ENCODE results near the gene MB21D2.
"Not testable (repeated sequence)": the region's sequence is repeated elsewhere in the genome, so short reads cannot be mapped to it uniquely, and the experiment has no call there.

MB21D2 gene

DNA sequence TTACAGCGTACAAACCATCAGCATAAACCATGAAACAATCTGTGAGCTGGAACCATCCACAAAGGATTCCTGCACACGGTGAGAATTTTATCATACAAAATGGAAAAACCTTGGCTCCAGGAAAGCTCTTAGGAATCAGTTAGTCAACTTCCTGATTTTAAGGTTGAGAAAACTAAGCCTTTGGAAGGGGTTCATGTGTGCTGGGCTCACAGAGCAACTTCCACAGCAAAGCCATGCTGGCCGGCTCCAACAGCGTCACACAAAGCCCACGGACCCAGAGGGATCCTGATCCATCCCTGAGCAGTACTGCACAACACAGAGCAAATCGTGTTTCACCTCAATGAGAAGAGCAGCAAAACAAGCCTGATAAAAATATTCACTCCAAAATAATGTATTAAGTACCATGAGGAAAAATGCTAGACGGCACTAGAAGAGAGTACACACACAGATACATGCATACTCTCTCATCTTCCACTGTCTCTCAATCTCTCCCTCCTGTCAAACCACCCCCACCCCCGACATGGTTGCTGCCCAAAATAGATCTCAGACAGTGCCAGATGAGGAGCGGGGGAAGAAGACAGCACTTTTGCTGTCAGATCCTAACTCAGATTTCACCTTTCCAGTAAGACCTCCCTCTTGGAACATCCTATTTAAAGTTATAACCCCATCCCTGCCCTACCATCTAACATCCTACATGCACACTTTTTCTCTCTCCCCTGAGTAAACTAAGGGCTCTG is 58.6 kb downstream of the MB21D2 start:
- DNase-seq (ENCODE audit: low read depth): no peak

DNA sequence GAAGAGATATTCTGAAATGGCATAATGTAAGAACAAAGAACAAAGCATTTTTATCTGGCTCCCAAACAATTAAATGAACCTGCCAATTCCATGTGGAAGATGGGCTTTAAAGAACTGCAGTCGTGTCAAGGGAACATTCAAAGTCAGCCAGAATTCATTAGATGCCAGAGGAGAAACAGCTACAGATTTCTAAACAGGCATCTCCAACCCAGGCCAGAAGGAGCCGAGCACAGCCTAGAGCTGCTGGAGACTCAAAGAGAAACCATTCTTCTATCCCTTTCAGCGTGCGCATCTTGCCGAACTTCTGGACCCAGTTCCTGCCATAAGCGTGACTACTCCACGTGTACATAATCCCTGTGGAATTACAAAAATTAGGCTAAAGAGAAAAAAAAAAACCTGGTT is 60.4 kb downstream of the MB21D2 start:
- no peak for DNase-seq (ENCODE audit: low read depth)

DNA sequence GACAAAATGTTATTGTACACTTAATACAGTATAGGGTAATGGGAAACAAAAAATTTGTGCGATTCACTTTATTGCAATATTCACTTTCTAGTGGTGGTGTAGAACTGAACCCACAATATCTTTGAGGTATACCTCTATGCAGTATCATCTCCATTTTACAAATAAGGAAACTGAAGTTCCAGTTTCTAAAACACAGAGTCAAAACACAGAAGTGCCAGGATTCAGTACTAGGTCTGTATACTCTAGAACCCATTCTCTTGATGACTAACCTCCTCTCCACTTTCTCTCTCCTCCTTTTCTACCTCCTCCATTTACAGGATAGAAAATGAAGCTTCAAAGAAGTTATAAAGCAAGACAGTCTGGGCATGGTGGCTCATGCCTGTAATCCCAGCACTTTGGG is 62.2 kb downstream of the MB21D2 start:
- no peak for DNase-seq (ENCODE audit: low read depth)

DNA sequence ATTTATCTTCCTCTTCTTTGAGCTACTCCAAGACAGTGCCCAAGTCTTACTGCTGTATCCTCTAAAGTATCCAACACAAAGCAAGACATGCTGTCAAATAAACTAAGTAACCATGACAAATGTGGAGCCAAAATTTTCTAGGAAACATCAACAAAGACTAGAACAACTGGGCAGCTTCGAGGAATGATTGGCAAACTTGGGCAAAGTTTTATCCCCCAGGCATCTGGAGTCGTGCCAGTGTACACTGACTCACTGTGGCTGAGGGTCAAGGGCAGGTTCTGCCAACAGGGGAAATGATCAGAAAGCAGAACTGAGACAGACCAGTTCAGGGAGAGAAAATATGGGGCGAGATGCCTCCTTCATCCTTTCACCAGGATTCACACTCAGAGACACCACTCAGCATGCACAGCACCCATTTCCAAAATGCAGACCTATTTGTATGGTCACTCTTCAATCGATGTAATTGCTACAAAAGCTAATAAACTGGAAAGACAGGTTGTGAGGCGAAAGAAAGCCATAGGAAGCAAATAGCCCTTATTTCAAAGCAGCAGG is 65.8 kb downstream of the MB21D2 start:
- peak; percentile 44 for DNase-seq (ENCODE audit: low read depth)

DNA sequence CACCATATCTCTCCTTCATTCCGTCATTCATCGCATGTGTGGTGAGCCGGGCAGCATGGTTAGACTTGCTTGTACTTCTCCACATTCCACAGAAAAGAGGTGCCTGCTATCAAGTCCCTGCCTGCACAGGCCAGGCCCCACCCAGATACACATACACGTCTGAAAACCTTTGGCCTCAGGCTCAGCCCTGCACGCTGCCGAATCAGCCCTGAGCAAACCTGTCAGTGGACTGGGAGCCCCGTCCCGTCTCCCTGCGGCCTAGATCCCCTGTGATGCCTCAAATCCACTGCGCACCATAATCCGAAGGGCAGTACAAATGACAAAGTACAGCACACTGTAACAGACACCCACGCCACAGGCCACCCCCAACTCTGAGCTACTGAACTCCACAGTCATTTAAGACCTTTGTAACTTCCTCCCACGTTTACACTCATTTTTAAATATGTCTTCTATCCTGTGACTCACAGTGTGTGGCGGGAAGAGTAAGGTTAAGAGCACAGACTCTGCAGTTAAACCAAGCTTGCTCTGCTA is 67.1 kb downstream of the MB21D2 start:
- DNase-seq (ENCODE audit: low read depth): no peak

GRCh38 chr3:192849821-192850220 is 67.8 kb downstream of the MB21D2 start:
- DNase-seq (ENCODE audit: low read depth): not testable (repeated sequence)

DNA sequence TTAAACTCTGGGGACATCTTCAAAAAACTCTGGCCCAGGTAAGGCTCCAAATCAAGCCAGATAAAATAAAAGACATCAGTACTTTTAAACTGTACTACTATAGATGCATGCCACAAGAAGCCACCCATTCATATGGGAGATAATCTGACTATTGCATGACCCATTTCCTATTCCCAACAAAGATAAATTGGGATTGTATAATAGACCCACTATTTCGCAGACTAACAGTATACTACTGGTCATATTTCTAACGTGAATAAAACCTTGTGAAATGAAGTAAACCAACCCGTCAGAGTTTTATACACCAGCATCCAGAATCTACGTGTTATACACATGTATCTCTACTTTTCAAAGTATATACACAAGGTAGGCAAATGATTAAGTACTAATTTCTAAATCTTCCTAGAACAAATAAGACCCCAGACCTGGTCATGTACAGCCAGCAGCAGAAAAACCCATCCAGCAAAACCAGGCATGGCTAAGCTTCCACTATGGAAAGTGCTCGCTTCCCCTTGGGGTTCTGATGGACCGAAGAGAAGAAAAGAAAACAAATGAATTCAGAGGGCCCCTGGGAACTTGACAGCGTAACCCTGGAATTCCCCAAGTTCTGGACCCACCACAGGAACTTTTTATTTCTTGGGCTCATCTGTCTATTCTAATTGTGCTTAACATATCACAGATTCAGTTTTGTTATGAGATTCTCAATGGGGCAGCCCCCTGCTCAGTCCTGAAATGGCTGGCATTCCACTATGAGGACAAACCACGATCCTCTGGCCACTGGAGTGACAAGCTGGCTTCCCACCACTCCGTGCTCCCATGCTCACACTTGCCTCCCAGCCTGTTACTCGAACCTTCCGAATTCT is 69.1 kb downstream of the MB21D2 start:
- DNase-seq (ENCODE audit: low read depth): no peak

GRCh38 chr3:192847941-192848340 is 69.7 kb downstream of the MB21D2 start:
- no peak for DNase-seq (ENCODE audit: low read depth)

GRCh38 chr3:192845526-192845855 is 72.2 kb downstream of the MB21D2 start:
- no peak for DNase-seq (ENCODE audit: low read depth)

GRCh38 chr3:192844836-192845525 is 72.7 kb downstream of the MB21D2 start:
- no peak for DNase-seq (ENCODE audit: low read depth)

GRCh38 chr3:192844486-192844765 is 73.2 kb downstream of the MB21D2 start:
- no peak for DNase-seq (ENCODE audit: low read depth)

DNA sequence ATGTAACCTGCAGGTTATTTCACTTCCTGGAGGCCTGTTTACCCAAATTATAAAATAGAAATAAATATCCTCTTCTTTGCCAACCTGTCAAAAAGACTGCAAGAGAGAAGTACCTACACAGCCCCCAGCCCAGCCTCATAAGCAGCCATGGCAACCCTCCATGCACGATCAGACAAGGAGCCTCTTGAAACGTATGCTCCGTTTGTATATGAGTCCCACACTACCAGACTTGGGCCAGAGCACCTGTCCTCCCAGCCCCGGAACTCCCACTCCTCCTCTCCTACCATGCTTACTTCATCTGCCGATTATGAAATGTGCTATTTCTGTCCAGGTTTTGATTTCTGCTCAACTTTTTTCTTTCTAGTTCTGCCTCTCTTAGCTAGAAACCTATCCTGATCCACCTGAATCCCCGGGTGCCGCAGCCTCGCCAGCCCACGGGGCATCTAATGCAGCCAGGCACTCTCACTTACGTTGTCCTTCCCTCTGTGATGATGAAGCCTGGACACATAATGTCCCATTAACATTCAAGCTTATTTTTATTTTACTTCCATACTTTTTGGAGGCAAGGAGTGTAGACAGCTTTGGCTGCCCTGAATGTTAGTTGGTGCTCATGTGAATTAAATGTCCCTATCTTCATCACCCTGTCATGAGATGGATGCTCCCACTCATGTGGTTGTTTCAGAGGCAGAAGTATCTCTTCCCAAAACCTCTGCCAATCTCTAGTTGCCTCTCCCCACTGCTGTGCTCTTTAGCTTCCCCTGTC is 73.8 kb downstream of the MB21D2 start:
- no peak for DNase-seq (ENCODE audit: low read depth)

GRCh38 chr3:192843119-192843518 is 74.5 kb downstream of the MB21D2 start:
- no peak for DNase-seq (ENCODE audit: low read depth)

DNA sequence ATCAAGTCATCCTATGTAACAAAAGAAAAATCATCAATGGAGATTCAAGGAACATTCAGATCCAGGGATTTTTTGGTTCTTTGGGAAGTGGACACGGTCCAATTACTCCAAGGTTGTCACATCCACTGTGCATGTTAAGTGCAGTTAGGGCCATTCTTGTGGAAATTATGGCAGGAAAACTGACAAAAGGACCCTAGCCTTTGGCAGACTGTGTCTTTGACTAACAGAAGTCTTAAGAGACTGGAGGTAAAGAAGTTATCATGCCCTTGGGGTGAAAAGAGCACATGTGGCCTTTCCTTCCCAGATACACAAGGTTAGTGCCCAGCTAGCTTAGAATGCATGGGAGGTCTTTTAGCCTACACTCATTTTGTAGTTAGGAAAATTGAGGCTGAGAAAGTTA is 74.9 kb downstream of the MB21D2 start:
- no peak for DNase-seq (ENCODE audit: low read depth)

- no peak for DNase-seq (ENCODE audit: low read depth)
Measured at GRCh38 chr3:192842138-192842537, 75.5 kb downstream of the MB21D2 start.

GRCh38 chr3:192841428-192841827 is 76.2 kb downstream of the MB21D2 start:
- no peak for DNase-seq (ENCODE audit: low read depth)

GRCh38 chr3:192840143-192840836 is 77.4 kb downstream of the MB21D2 start:
- DNase-seq (ENCODE audit: low read depth): no peak

DNA sequence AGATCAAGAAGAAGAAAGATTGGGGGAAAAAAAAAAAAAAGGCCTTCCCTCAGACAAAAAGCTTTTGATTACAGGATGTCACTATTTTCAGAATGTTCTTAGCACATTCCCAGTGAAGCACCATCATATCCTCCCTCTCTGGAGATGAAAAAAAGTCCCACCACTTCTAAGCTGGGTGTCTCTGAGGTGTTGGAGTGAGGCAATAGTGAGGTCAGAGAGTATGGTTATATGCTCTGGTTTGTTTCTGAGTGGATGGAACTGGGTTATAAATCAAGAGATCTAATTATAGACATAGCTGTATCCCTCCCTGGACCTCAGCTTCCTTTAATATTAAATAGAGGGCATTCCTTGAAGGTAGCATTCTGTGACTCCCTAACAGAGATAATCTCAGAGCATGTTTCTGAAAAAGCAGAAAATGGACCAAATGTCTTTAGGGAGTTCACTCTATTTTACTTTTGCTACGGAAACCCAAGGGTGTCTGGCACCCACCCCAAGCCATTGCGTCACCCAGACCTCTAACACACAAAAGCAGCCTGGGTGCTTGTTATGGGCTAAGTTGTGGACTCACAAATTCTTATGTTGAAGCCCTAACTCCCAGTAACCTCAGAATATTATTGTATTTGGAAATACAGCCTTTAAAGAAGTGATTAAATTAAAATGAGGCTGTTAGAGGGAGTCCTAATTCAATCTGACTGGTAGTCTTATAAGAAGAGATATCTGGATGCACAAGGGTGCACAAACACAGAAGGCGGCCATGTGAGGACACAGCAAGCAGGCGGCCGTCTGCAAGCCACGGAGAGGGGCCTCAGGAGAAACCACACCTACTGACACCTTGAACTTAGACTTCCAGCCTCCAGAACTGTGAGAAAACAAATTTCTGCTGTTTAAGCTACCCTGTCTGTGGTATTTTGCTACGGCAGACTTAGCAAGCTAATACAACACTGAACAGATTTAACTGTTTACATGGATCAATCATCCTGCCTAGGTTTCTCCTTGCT is 81.5 kb downstream of the MB21D2 start:
- DNase-seq (ENCODE audit: low read depth): no peak

- no peak for DNase-seq (ENCODE audit: low read depth)
Measured at GRCh38 chr3:192834428-192834827, 83.2 kb downstream of the MB21D2 start.

Measured in GM04504 (cell line).